Measurements from ENCODE around the gene SMPD4.

GRCh38 chr2:130154773-130155765 lies 26.3 kb downstream of the SMPD4 start:
- no peak for TF ChIP-seq EP300 (IDR thresholded peaks at IDR 0.05; ENCODE audit: low read length)
- TF ChIP-seq ATF7 (IDR thresholded peaks at IDR 0.05): no peak
- no peak for TF ChIP-seq CTCF (IDR thresholded peaks at IDR 0.05 in 2 of 3, conservative IDR thresholded peaks at IDR 0.05 in 1 of 3; ENCODE audit: insufficient read depth in 2 of 3, low read depth in 1 of 3, low read length in 3 of 3)
- TF ChIP-seq SMC3 (conservative IDR thresholded peaks at IDR 0.05; ENCODE audit: insufficient read depth, low read depth, low read length): no peak
- no peak for TF ChIP-seq EZH2 (IDR thresholded peaks at IDR 0.05; ENCODE audit: borderline replicate concordance, low read depth, low read length)
- TF ChIP-seq ETV6 (IDR thresholded peaks at IDR 0.05; ENCODE audit: borderline replicate concordance in 1 of 2, low read depth in 2 of 2, low read length in 1 of 2): no peak
- TF ChIP-seq ETV6 (CRISPR knock-in tag; IDR thresholded peaks at IDR 0.05; ENCODE audit: borderline replicate concordance): no peak
- no peak for TF ChIP-seq PATZ1 (CRISPR knock-in tag; IDR thresholded peaks at IDR 0.05; ENCODE audit: borderline replicate concordance)
- no peak for TF ChIP-seq TAF1 (IDR thresholded peaks at IDR 0.05; ENCODE audit: control insufficient read depth, extremely low read depth, insufficient read depth, low read length, severe bottlenecking)
- no peak for TF ChIP-seq MAX (CRISPR knock-in tag; IDR thresholded peaks at IDR 0.05)
